ENCODE data around the gene NF2.

DNA sequence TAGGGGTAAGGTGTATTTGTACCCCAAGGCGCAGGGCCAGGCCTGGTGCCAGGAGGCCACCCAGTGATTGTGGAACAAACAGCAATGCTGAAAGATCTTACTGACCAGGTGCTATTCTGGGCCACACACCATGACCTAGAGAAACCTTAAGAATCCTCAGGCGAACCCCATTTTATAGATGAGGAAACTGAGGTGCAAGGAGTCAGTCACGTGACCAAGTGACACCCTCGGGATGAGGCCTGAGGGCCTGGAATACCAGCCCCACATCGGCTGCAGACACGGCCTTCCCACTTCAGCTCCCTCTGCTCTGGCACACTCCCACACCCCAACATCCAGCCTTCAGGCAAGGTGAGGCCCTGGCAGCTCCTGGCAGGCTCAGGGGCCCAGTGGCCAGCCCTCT lies 129.4 kb downstream of the NF2 start:
- no peak for TF ChIP-seq EZH2 (IDR thresholded peaks at IDR 0.05; ENCODE audit: insufficient read depth, poor library complexity, severe bottlenecking)
- no peak for TF ChIP-seq EZH2phosphoT487 (IDR thresholded peaks at IDR 0.05; ENCODE audit: insufficient read depth, low read depth)
